ENCODE measurements around the gene ZNF76.

DNA sequence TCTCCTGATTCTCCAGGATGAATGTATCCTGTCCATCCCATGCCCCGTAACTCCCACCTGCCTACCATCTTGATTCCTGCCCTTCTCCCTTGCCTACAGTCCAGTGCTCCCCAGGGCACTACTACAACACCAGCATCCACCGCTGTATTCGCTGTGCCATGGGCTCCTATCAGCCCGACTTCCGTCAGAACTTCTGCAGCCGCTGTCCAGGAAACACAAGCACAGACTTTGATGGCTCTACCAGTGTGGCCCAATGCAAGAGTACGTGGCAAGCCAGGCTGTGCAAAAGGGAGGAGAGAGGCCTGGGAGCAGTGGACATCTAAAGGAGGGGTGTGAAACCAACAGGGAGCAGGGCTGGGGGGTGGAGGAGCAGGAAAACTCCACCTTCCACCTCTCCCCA is 15.0 kb upstream of the ZNF76 start:
- TF ChIP-seq YY1 (IDR thresholded peaks at IDR 0.05; ENCODE audit: low read depth) (no peak), CEBPB (IDR thresholded peaks at IDR 0.05) (no peak), TAF1 (IDR thresholded peaks at IDR 0.05; ENCODE audit: low read depth) (no peak), EP300 (IDR thresholded peaks at IDR 0.05; ENCODE audit: borderline replicate concordance) (no peak), TEAD4 (IDR thresholded peaks at IDR 0.05) (no peak), TCF12 (IDR thresholded peaks at IDR 0.05; ENCODE audit: low read depth) (no peak), ZBTB7A (IDR thresholded peaks at IDR 0.05; ENCODE audit: low read depth) (no peak)
- TF ChIP-seq, protein P1, sequence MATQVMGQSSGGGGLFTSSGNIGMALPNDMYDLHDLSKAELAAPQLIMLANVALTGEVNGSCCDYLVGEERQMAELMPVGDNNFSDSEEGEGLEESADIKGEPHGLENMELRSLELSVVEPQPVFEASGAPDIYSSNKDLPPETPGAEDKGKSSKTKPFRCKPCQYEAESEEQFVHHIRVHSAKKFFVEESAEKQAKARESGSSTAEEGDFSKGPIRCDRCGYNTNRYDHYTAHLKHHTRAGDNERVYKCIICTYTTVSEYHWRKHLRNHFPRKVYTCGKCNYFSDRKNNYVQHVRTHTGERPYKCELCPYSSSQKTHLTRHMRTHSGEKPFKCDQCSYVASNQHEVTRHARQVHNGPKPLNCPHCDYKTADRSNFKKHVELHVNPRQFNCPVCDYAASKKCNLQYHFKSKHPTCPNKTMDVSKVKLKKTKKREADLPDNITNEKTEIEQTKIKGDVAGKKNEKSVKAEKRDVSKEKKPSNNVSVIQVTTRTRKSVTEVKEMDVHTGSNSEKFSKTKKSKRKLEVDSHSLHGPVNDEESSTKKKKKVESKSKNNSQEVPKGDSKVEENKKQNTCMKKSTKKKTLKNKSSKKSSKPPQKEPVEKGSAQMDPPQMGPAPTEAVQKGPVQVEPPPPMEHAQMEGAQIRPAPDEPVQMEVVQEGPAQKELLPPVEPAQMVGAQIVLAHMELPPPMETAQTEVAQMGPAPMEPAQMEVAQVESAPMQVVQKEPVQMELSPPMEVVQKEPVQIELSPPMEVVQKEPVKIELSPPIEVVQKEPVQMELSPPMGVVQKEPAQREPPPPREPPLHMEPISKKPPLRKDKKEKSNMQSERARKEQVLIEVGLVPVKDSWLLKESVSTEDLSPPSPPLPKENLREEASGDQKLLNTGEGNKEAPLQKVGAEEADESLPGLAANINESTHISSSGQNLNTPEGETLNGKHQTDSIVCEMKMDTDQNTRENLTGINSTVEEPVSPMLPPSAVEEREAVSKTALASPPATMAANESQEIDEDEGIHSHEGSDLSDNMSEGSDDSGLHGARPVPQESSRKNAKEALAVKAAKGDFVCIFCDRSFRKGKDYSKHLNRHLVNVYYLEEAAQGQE (IDR thresholded peaks at IDR 0.05; ENCODE audit: low read depth), result no peak
- TF ChIP-seq, protein P2, sequence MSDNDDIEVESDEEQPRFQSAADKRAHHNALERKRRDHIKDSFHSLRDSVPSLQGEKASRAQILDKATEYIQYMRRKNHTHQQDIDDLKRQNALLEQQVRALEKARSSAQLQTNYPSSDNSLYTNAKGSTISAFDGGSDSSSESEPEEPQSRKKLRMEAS (IDR thresholded peaks at IDR 0.05), result no peak
